Measurements from ENCODE around the gene L3MBTL4.

DNA sequence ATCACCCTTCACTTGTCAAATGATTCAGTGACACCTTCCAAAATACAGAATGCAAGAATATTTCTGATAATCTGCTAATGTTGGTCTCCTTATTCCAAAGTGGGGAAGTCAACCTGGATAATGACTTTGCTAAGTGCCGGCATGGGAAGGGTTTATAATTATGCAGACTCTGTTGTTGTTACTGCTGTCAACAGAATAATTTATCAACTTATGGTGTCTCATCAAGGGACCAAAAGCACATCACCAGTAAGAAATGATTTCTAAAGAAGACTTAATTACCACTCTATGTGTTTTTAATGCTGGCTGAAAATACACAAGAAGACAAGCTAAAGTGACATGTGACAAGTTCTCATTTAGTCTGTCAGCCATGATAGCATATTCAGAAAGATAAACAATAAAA, 403.8 kb downstream of the L3MBTL4 start:
- TF ChIP-seq, protein P1, sequence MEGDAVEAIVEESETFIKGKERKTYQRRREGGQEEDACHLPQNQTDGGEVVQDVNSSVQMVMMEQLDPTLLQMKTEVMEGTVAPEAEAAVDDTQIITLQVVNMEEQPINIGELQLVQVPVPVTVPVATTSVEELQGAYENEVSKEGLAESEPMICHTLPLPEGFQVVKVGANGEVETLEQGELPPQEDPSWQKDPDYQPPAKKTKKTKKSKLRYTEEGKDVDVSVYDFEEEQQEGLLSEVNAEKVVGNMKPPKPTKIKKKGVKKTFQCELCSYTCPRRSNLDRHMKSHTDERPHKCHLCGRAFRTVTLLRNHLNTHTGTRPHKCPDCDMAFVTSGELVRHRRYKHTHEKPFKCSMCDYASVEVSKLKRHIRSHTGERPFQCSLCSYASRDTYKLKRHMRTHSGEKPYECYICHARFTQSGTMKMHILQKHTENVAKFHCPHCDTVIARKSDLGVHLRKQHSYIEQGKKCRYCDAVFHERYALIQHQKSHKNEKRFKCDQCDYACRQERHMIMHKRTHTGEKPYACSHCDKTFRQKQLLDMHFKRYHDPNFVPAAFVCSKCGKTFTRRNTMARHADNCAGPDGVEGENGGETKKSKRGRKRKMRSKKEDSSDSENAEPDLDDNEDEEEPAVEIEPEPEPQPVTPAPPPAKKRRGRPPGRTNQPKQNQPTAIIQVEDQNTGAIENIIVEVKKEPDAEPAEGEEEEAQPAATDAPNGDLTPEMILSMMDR (conservative IDR thresholded peaks at IDR 0.05; ENCODE audit: low read length): no peak
- no peak for TF ChIP-seq EZH2phosphoT487 (IDR thresholded peaks at IDR 0.05; ENCODE audit: borderline replicate concordance, low read depth, low read length)
